SK-N-SH (cell line): Measurements from ENCODE around the gene PXDN. TPM values are rescaled to one million over a fixed set of nuclear protein-coding genes. Genes with fewer than 3 reads are reported as not detected.

Experiments used
- CTCF ChIA-PET: fragments of 300-600, 350-600 bp; formaldehyde crosslinking; extraction: SDS; loops from one replicate; lab custom pipeline; 2021; lab: Yijun Ruan, JAX
- POLR2A ChIA-PET: fragments of 350-600 bp; sonication (Branson Sonifier 250); formaldehyde crosslinking; extraction: SDS; loops from one replicate; lab custom pipeline; 2020; ENCODE audit warnings: antibody characterized with exemption, inconsistent platforms; lab: Yijun Ruan, JAX
- DNase-seq: peaks from one replicate; pipeline ENCODE4 v3.0.0; 2012
- H2AFZ ChIP-seq: fragments of 200-600 bp; sonication (generic); 2 replicates; pipeline ENCODE4 v1.8.1; 2016; ENCODE audit warnings: antibody characterized with exemption, mild to moderate bottlenecking, low read depth
- H3F3A ChIP-seq: fragments of 200-600 bp; sonication (generic); replicated peaks from 2 replicates; pipeline ENCODE3; 2016; ENCODE audit warnings: antibody characterized with exemption, mild to moderate bottlenecking; ENCODE audit not compliant: insufficient read depth
- H3K27ac ChIP-seq, 2 experiments: fragments of 200-500 bp in 1 of 2; fragments of 200-600 bp in 1 of 2; sonication (Bioruptor generic) in 1 of 2; sonication (generic), shearing (Covaris generic) in 1 of 2; 2 replicates each; pipeline versions ENCODE4 v1.5.1 to v1.6.1; 2014 to 2016; ENCODE audit warnings: low read depth in 2 of 2, inconsistent platforms in 1 of 2, low read length in 1 of 2, mild to moderate bottlenecking in 1 of 2, mixed read lengths in 1 of 2
- H3K27me3 ChIP-seq: fragments of 200-600 bp; sonication (generic), shearing (Covaris generic); 2 replicates; pipeline ENCODE4 v1.6.1; 2016; ENCODE audit warnings: mixed run types; ENCODE audit not compliant: insufficient read depth
- H3K36me3 ChIP-seq, 2 experiments: fragments of 200-500 bp in 1 of 2; fragments of 200-600 bp in 1 of 2; sonication (Bioruptor generic) in 1 of 2; sonication (generic) in 1 of 2; replicated peaks in 1 of 2; 2 replicates each; pipeline versions ENCODE3 to v1.5.1; 2014 to 2016; ENCODE audit warnings: low read length in 1 of 2, mild to moderate bottlenecking in 1 of 2; ENCODE audit not compliant: insufficient read depth in 2 of 2, control insufficient read depth in 1 of 2
- H3K4me1 ChIP-seq, 2 experiments: fragments of 200-500 bp in 1 of 2; fragments of 200-600 bp in 1 of 2; sonication (Bioruptor generic) in 1 of 2; sonication (generic), shearing (Covaris generic) in 1 of 2; 2 replicates each; pipeline versions ENCODE4 v1.5.1 to v1.6.1; 2014 to 2016; ENCODE audit warnings: low read depth in 1 of 2, low read length in 1 of 2, mixed run types in 1 of 2; ENCODE audit not compliant: insufficient read depth in 2 of 2, control insufficient read depth in 1 of 2
- H3K4me2 ChIP-seq: fragments of 200-600 bp; sonication (generic), shearing (Covaris generic); 2 replicates; pipeline ENCODE4 v1.6.1; 2017; ENCODE audit warnings: mixed run types
- H3K4me3 ChIP-seq, 2 experiments: fragments of 200-500 bp in 1 of 2; fragments of 200-600 bp in 1 of 2; sonication (Bioruptor generic) in 1 of 2; sonication (generic), shearing (Covaris generic) in 1 of 2; 2 replicates each; pipeline versions ENCODE4 v1.5.1 to v1.8.1; 2014 to 2016; ENCODE audit warnings: low read depth in 2 of 2, inconsistent platforms in 1 of 2, low read length in 1 of 2, mild to moderate bottlenecking in 1 of 2, mixed read lengths in 1 of 2, moderate library complexity in 1 of 2
- H3K79me2 ChIP-seq: fragments of 200-600 bp; sonication (generic); 2 replicates; pipeline ENCODE4 v1.8.1; 2017; ENCODE audit warnings: mild to moderate bottlenecking; ENCODE audit not compliant: insufficient read depth
- H3K9ac ChIP-seq: fragments of 200-600 bp; sonication (generic); 2 replicates; pipeline ENCODE4 v1.6.1; 2017; ENCODE audit warnings: mixed run types
- H3K9me2 ChIP-seq: fragments of 200-600 bp; sonication (generic); 2 replicates; pipeline ENCODE4 v1.6.1; 2017; ENCODE audit warnings: mixed run types
- H3K9me3 ChIP-seq: fragments of 200-600 bp; sonication (generic); 2 replicates; pipeline ENCODE4 v1.6.1; 2017; ENCODE audit warnings: mixed run types, mild to moderate bottlenecking, moderate library complexity
- H4K20me1 ChIP-seq: fragments of 200-600 bp; sonication (generic); 2 replicates; pipeline ENCODE4 v1.6.1; 2017; ENCODE audit warnings: mild to moderate bottlenecking, mixed run types; ENCODE audit not compliant: insufficient read depth
- CHD2 ChIP-seq: fragments of 150-350 bp; IDR thresholded peaks from 2 replicates; pipeline ENCODE4 v1.6.1; 2018; ENCODE audit warnings: low read length; ENCODE audit not compliant: partially characterized antibody
- ELF1 ChIP-seq: IDR thresholded peaks from 2 replicates; pipeline ENCODE4 v1.4.0; 2012
- EP300 ChIP-seq, 2 experiments: IDR thresholded peaks; 2 replicates each; pipeline versions ENCODE4 v1.4.0 to v1.6.1; 2012; ENCODE audit warnings: borderline replicate concordance in 1 of 2, low read depth in 1 of 2, low read length in 1 of 2
- EZH2phosphoT487 ChIP-seq: fragments of 200-600 bp; sonication (generic); IDR thresholded peaks from 2 replicates; pipeline ENCODE4 v1.6.1; 2017; ENCODE audit warnings: low read depth, mixed run types, mild to moderate bottlenecking, antibody characterized with exemption, moderate library complexity, borderline replicate concordance
- FOSL2 ChIP-seq: IDR thresholded peaks from 2 replicates; pipeline ENCODE4 v1.4.0; 2012; ENCODE audit warnings: low read depth, mild to moderate bottlenecking, moderate library complexity, borderline replicate concordance
- FOXJ3 ChIP-seq: sonication (generic); formaldehyde crosslinking; IDR thresholded peaks from 2 replicates; pipeline ENCODE4 v1.5.1; 2020; ENCODE audit warnings: mild to moderate bottlenecking, missing genetic modification reagents
- GATA2 ChIP-seq: sonication (generic); formaldehyde crosslinking; IDR thresholded peaks from 2 replicates; pipeline ENCODE4 v1.5.0; 2020; ENCODE audit warnings: mild to moderate bottlenecking, missing genetic modification reagents
- IRF3 ChIP-seq: fragments of 150-350 bp; IDR thresholded peaks from 2 replicates; pipeline ENCODE4 v1.6.1; 2016; ENCODE audit warnings: mild to moderate bottlenecking, low read depth, low read length
- JUND ChIP-seq: IDR thresholded peaks from 2 replicates; pipeline ENCODE4 v1.4.0; 2012
- MEF2A ChIP-seq: IDR thresholded peaks from 2 replicates; pipeline ENCODE4 v1.4.0; 2012; ENCODE audit warnings: low read depth, borderline replicate concordance
- MXI1 ChIP-seq: IDR thresholded peaks from 2 replicates; pipeline ENCODE4 v1.6.1; 2012; ENCODE audit warnings: mild to moderate bottlenecking, low read depth, low read length, improper control_type of control experiment
- NFIC ChIP-seq: IDR thresholded peaks from 2 replicates; pipeline ENCODE4 v1.4.0; 2012; ENCODE audit warnings: borderline replicate concordance
- NRF1 ChIP-seq: IDR thresholded peaks from 2 replicates; pipeline ENCODE4 v1.6.1; 2012; ENCODE audit warnings: low read depth, mild to moderate bottlenecking, low read length
- POLR2AphosphoS5 ChIP-seq: IDR thresholded peaks from 2 replicates; pipeline ENCODE4 v1.6.1; 2012; ENCODE audit warnings: low read depth, low read length
- SIN3A ChIP-seq: IDR thresholded peaks from 2 replicates; pipeline ENCODE4 v1.6.1; 2012; ENCODE audit warnings: low read depth, mild to moderate bottlenecking, low read length, moderate library complexity, borderline replicate concordance
- TCF12 ChIP-seq: IDR thresholded peaks from 2 replicates; pipeline ENCODE4 v1.4.0; 2012
- YY1 ChIP-seq: IDR thresholded peaks from 2 replicates; pipeline ENCODE4 v1.4.0; 2012; ENCODE audit warnings: low read depth, mild to moderate bottlenecking
- WGBS: methylation state at CpG from one replicate; pipeline ENCODE4 v1.1.6; 2017; ENCODE audit warnings: low lambda C conversion rate; 5-methylcytosine and 5-hydroxymethylcytosine counted together
- polyA plus RNA-seq, 3 experiments: library from polyadenylated mRNA; depleted of rRNA; stranded (reverse); fragments of >200 nt; gene quantifications; 2 replicates each; pipeline ENCODE4 v1.2.3, GENCODE V29; 2012
- TF ChIP-seq, protein P1 (sequence below): IDR thresholded peaks from 2 replicates; pipeline ENCODE4 v1.4.0; 2012; ENCODE audit warnings: low read depth, borderline replicate concordance
- TF ChIP-seq, protein P2 (sequence below): IDR thresholded peaks from 2 replicates; pipeline ENCODE4; 2012
- TF ChIP-seq, protein P3 (sequence below): fragments of 200-600 bp; sonication (generic); IDR thresholded peaks from 2 replicates; pipeline ENCODE4 v1.6.1; 2017; ENCODE audit warnings: antibody characterized with exemption, mild to moderate bottlenecking, moderate library complexity
- TF ChIP-seq, protein P4 (sequence below): IDR thresholded peaks from 2 replicates; pipeline ENCODE4 v1.4.0; 2012; ENCODE audit warnings: low read depth

Gene PXDN
- polyA plus RNA-seq, 1 of the 3 experiments (the other 2 are of a cell fraction), result 146 TPM

GRCh38 chr2:1609040-1609439 is 135.3 kb downstream of the PXDN start:
- 81% methylated on average over 3 of the region's 3 CpGs for WGBS
- Histone ChIP-seq H2AFZ (no peak overlapping the region), H3K4me1 (peaks cover 26 to 28% of the 10 kb centered on the region in 2 experiments; a peak in 3 of 4 replicates), H3K27ac (peak overlapping the region in 1 of 2 experiments; percentile 6; a peak in 1 of 4 replicates), H3K79me2 (no peaks in the 10 kb centered on the region), H3K4me3 (no peak overlapping the region), H3K27me3 (no peaks in the 10 kb centered on the region), H3K36me3 (no peaks in the 10 kb centered on the region), H3K9me3 (no peaks in the 10 kb centered on the region), H3K9ac (no peak overlapping the region), H3K9me2 (no peaks in the 10 kb centered on the region), H4K20me1 (no peaks in the 10 kb centered on the region), H3F3A (no peaks in the 10 kb centered on the region), H3K4me2 (no peak overlapping the region)
- POLR2A ChIA-PET, result interaction anchor here (0.6 to 0.9 kb wide), 2 partner anchors 16 to 80 kb away, joined by 3 read pairs; no protein-coding TSS in a partner anchor
- TF ChIP-seq FOXJ3 (CRISPR knock-in tag) (no peak), MXI1 (no peak)
- TF ChIP-seq, protein P1, sequence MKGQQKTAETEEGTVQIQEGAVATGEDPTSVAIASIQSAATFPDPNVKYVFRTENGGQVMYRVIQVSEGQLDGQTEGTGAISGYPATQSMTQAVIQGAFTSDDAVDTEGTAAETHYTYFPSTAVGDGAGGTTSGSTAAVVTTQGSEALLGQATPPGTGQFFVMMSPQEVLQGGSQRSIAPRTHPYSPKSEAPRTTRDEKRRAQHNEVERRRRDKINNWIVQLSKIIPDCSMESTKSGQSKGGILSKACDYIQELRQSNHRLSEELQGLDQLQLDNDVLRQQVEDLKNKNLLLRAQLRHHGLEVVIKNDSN, result no peak
- CTCF ChIA-PET, result interaction anchor here (0.8 to 2.0 kb wide), 4 partner anchors 16 to 132 kb away, joined by 3 to 8 read pairs (median 4); no protein-coding TSS in a partner anchor
- no peak for DNase-seq

DNA sequence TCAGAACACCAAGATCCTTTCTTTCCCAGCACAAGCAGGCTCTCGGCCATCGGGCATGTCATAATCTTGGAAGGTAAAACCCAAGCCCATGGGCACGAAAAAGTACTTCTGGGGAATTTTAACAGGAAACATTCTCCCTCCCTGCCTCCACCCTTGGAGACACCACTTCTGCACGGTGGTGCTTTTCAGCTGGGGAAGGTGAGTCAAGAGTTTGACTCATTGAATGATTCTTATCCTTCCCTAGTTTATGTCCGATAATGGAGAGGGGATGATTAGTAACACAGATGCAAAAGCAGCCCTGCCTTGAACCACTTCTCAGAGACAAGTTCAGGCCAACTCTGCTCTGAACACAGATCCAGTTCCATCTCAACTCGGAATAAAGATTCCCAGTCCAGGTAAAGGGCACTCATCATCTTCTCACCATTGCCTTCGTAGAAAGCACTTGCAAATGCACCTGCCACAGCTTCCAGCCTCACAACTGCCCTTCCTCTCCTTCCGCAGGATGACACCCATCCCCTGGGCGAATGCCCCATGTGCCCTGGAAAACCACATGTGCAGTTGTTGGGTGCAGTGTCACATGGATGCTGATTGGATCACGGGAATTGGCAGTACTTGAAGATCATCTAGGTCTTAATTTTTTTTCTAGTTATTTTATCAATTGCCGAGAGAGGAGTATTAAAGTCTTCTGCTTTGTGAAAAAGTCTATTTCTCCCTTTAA is 136.2 kb downstream of the PXDN start:
- H3K79me2 ChIP-seq, result no peaks in the 10 kb centered on the region
- no peak overlapping the region for H2AFZ ChIP-seq
- H3K9me3 ChIP-seq, result no peaks in the 10 kb centered on the region
- ChIA-PET POLR2A (no interaction called here), CTCF (interaction anchor here (2.0 to 3.0 kb wide), 2 partner anchors 17 kb away, joined by 8 to 10 read pairs; no protein-coding TSS in a partner anchor)
- no peaks in the 10 kb centered on the region for H3K9me2 ChIP-seq
- H3K4me1 ChIP-seq, result peaks cover 25 to 26% of the 10 kb centered on the region in 2 experiments; a peak in 3 of 4 replicates
- no peaks in the 10 kb centered on the region for H4K20me1 ChIP-seq
- peak overlapping the region; percentile 42; the same call in 1 of the 2 replicates for H3K4me2 ChIP-seq
- H3K36me3 ChIP-seq, result no peaks in the 10 kb centered on the region
- H3K4me3 ChIP-seq, result no peak overlapping the region
- DNase-seq, result no peak
- H3K27ac ChIP-seq, result no peak overlapping the region; a peak in 1 of 4 replicates
- 53% methylated on average over 11 of the region's 11 CpGs for WGBS
- H3F3A ChIP-seq, result no peaks in the 10 kb centered on the region
- H3K9ac ChIP-seq, result no peak overlapping the region
- no peaks in the 10 kb centered on the region for H3K27me3 ChIP-seq
- TF ChIP-seq YY1, result no peak
- TF ChIP-seq TCF12, result peak; percentile 77
- no peak for TF ChIP-seq IRF3
- peak; percentile 84 for TF ChIP-seq FOSL2
- no peak for TF ChIP-seq POLR2AphosphoS5
- TF ChIP-seq, protein P2, sequence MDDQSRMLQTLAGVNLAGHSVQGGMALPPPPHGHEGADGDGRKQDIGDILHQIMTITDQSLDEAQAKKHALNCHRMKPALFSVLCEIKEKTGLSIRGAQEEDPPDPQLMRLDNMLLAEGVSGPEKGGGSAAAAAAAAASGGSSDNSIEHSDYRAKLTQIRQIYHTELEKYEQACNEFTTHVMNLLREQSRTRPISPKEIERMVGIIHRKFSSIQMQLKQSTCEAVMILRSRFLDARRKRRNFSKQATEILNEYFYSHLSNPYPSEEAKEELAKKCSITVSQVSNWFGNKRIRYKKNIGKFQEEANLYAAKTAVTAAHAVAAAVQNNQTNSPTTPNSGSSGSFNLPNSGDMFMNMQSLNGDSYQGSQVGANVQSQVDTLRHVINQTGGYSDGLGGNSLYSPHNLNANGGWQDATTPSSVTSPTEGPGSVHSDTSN, result peak; percentile 48
- TF ChIP-seq ELF1, result no peak
- no peak for TF ChIP-seq GATA2
- no peak for TF ChIP-seq SIN3A
- TF ChIP-seq, protein P3, sequence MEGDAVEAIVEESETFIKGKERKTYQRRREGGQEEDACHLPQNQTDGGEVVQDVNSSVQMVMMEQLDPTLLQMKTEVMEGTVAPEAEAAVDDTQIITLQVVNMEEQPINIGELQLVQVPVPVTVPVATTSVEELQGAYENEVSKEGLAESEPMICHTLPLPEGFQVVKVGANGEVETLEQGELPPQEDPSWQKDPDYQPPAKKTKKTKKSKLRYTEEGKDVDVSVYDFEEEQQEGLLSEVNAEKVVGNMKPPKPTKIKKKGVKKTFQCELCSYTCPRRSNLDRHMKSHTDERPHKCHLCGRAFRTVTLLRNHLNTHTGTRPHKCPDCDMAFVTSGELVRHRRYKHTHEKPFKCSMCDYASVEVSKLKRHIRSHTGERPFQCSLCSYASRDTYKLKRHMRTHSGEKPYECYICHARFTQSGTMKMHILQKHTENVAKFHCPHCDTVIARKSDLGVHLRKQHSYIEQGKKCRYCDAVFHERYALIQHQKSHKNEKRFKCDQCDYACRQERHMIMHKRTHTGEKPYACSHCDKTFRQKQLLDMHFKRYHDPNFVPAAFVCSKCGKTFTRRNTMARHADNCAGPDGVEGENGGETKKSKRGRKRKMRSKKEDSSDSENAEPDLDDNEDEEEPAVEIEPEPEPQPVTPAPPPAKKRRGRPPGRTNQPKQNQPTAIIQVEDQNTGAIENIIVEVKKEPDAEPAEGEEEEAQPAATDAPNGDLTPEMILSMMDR, result no peak
- peak in 1 of 2 experiments; percentile 34; a peak in 1 of 4 replicates for TF ChIP-seq EP300 (IDR thresholded peaks at IDR 0.05; ENCODE audit: borderline replicate concordance in 1 of 2, low read depth in 1 of 2, low read length in 1 of 2)
- TF ChIP-seq EZH2phosphoT487, result no peak
- TF ChIP-seq NFIC, result peak; percentile 35; the same call in 1 of the 2 replicates
- TF ChIP-seq MEF2A, result no peak
- no peak for TF ChIP-seq CHD2
- no peak for TF ChIP-seq JUND
- TF ChIP-seq NRF1, result no peak
- TF ChIP-seq, protein P4, sequence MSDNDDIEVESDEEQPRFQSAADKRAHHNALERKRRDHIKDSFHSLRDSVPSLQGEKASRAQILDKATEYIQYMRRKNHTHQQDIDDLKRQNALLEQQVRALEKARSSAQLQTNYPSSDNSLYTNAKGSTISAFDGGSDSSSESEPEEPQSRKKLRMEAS, result no peak
